ENCODE data around the gene ELSPBP1.

The ELSPBP1 gene

DNA sequence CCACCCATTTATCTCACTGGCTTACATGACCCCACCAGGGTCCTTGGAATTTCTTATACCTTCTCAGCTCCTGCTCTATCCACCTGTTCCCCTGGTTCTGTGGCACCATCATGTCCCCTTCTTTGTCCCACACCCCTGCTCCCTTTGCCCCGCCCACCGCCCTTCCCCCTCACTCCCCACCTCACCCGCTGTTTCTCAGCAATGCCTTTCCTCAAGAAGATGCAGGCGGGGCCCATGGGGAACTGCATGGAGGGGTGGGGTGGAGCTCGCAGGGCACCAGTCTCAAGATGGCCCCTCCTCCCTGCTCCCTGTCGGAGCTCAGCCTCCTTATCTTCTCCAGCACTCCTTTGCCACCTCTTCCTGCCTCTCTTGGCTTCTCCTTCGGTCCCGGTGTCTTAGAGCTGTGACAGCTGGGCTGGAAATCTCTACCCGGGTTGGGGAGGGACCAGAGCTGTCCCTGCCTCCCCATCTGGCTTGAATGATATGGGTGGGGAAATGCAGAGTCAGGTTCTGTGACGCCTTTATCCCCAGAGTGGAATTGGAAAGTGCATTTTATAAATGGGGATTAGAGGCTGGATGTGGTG is 49.3 kb downstream of the ELSPBP1 start, which contains the start of gene CABP5:
TSS of gene CABP5 (minus strand) at position 405 of the 584 bp plus-strand sequence. CDS start at position 248, 157 bp downstream.
- TF ChIP-seq, protein P1, sequence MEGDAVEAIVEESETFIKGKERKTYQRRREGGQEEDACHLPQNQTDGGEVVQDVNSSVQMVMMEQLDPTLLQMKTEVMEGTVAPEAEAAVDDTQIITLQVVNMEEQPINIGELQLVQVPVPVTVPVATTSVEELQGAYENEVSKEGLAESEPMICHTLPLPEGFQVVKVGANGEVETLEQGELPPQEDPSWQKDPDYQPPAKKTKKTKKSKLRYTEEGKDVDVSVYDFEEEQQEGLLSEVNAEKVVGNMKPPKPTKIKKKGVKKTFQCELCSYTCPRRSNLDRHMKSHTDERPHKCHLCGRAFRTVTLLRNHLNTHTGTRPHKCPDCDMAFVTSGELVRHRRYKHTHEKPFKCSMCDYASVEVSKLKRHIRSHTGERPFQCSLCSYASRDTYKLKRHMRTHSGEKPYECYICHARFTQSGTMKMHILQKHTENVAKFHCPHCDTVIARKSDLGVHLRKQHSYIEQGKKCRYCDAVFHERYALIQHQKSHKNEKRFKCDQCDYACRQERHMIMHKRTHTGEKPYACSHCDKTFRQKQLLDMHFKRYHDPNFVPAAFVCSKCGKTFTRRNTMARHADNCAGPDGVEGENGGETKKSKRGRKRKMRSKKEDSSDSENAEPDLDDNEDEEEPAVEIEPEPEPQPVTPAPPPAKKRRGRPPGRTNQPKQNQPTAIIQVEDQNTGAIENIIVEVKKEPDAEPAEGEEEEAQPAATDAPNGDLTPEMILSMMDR (IDR thresholded peaks at IDR 0.05; ENCODE audit: low read depth, low read length), result no peak
- DNase-seq (ENCODE audit: extremely low read depth, low read depth), result no peak

DNA sequence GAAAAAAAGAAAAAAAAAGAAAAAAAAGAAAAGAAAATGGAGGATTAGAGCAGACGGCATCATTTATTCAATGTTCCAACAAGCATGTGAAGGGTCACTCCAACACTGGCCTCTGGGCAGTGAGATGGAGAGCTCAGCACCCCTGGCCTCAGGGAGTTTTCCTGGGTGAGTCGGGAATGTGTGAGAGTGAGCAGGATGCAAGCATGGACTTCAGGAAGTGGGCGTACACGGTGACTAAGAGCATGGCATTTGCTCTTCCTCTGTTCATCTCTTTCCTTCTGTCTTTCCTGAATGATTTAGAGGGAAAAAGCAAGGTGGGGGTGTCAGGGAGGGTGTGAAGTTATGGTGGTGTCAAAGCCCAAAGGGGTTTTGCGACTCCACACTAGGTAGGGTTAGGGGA is 50.1 kb downstream of the ELSPBP1 start:
- DNase-seq (ENCODE audit: extremely low read depth, low read depth), result no peak
- TF ChIP-seq, protein P1 (IDR thresholded peaks at IDR 0.05; ENCODE audit: low read depth, low read length), result no peak

DNA sequence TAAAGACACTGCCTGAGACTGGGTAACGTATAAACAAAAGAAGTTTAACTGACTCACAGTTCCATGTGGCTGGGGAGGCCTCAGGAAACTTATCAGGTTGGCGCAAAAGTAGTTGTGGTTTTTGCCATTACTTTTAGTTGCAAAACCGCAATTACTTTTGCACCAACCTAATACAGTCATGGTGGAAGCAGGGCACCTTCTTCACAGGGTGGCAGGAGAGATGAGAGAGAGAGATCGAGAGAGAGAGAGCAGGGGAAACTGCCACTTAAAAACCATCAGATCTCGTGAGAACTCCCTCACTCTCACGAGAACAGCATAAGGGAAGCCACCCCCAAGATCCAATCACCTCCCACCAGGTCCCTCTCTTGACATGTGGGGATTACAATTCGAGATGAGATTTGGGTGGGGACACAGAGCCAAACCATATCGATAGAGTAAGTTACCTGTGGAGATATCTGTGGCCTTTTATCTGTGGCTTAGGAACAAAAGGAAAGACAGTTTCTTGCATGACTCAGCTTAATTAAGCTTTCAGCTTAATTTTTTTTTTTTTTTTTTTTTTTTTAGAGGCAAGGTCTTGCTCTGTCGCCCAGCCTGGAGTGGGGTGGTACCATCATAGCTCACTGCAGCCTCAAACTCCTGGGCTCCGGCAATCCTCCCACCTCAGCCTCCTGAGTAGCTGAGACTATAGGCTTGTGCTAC is 57.1 kb downstream of the ELSPBP1 start:
- no peak for DNase-seq (ENCODE audit: extremely low read depth, low read depth)
- TF ChIP-seq, protein P1 (IDR thresholded peaks at IDR 0.05; ENCODE audit: low read depth, low read length), result no peak

DNA sequence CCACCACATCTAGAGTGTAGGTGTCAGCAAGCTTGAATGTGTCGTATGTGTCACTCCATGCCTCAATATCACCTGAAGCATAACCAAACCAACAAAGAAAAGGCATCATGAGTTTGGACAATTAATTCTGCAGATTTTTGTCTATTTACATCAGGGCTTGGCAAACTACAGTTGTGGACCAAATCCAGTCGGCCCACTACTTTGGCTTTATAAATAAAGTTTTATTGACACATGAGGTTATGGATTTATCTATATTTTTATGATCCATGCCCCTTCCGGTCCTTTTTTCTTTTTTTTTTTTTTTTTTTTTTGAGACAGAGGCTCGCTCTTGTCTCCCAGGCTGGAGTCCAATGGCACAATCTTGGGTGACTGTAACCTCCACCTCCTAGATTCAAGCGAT is 58.6 kb downstream of the ELSPBP1 start:
- DNase-seq (ENCODE audit: extremely low read depth, low read depth), result no peak

DNA sequence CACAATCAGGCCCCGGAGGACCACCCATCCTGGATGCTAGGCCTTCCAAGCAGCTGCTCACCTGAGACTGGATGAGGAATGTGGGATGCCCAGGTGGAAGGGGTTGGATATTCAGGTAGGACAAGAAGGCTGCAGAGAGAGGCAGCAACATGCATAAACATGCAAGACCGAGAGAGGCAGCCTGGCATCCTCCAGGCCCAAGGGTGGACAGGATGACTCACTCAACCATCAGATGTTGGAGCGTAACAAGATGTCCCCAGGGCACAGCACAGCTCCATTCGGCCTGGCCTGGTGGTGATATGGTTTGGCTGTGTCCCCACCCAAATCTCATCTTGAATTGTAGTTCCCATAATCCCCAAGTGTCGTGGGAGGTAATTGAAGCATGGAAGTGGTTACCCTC is 59.4 kb downstream of the ELSPBP1 start:
- TF ChIP-seq, protein P1 (IDR thresholded peaks at IDR 0.05; ENCODE audit: low read depth, low read length), result no peak
- DNase-seq (ENCODE audit: extremely low read depth, low read depth), result no peak

More for the DNA sequence above, 58.6 kb downstream of the ELSPBP1 start:
- TF ChIP-seq, protein P1 (IDR thresholded peaks at IDR 0.05; ENCODE audit: low read depth, low read length), result no peak

DNA sequence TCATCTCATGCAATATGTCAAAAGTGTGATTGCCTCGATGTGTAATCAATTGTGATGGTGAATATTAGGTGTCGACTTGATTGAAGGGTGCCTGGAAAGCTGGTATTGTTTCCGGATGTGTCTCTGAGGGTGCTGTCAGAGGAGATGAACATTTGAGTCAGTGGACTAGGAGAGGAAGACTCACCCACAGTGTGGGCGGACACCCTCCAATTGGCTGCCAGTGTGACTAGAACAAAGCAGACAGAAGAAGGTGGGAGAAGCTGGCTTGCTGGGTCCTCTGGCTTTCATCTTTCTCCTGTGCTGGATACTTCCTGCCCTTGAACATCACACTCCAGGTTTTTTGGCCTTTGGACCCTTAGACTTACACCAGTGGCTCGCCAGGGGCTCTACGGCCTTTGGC is 64.9 kb downstream of the ELSPBP1 start:
- TF ChIP-seq, protein P1 (IDR thresholded peaks at IDR 0.05; ENCODE audit: low read depth, low read length), result no peak
- DNase-seq (ENCODE audit: extremely low read depth, low read depth), result no peak

DNA sequence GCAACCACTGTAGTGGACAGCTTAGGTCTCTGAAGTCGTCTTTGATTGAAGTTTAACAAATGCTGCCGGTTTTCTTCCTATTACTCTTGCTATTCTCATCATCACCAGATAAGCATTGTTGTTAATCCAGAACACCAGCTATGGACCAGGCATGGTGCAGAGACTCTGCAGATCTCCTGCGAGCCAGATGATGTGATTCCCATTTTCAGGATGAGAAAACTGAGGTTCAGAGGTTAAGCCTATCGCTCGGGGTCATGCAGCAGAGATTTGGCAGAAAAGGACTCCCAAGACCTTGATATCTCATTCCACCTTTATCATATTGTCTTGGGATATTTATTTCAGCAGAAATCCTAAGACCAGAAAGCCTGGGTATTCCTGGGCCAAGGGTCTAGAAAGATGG is 65.9 kb downstream of the ELSPBP1 start:
- DNase-seq (ENCODE audit: extremely low read depth, low read depth), result no peak
- TF ChIP-seq, protein P1 (IDR thresholded peaks at IDR 0.05; ENCODE audit: low read depth, low read length), result no peak
